SU-DHL-6 (cell line): ENCODE measurements around the gene CEBPB.

ENCODE experiments used
- H2AFZ ChIP-seq: fragments of 200-600 bp; sonication (generic); 2 replicates; pipeline ENCODE4 v1.6.1; 2014; ENCODE audit warnings: low read depth, mild to moderate bottlenecking, moderate library complexity, mixed read lengths, antibody characterized with exemption, low read length; ENCODE audit not compliant: severe bottlenecking
- H3F3A ChIP-seq: fragments of 200-600 bp; shearing (Covaris generic); 2 replicates; pipeline ENCODE4 v1.6.0; 2016; ENCODE audit warnings: antibody characterized with exemption, mild to moderate bottlenecking; ENCODE audit not compliant: insufficient read depth
- H3K27ac ChIP-seq: fragments of 200-600 bp; sonication (generic); 2 replicates; pipeline ENCODE4 v1.5.1; 2016; ENCODE audit warnings: low read depth, mild to moderate bottlenecking, low read length, moderate library complexity, mixed read lengths
- H3K27me3 ChIP-seq: fragments of 200-600 bp; sonication (generic), shearing (Covaris generic); 2 replicates; pipeline ENCODE4 v1.6.0; 2014; ENCODE audit warnings: mild to moderate bottlenecking, low read length
- H3K36me3 ChIP-seq: fragments of 200-600 bp; sonication (generic); 2 replicates; pipeline ENCODE4 v1.6.1; 2014; ENCODE audit warnings: mild to moderate bottlenecking, low read length, mixed read lengths
- H3K4me2 ChIP-seq: fragments of 300-600, 200-600 bp; shearing (Covaris generic), sonication (generic); 2 replicates; pipeline ENCODE4 v1.6.0; 2014; ENCODE audit warnings: low read length, low read depth, mild to moderate bottlenecking; ENCODE audit not compliant: poor library complexity, severe bottlenecking
- H3K4me3 ChIP-seq: fragments of 200-600 bp; sonication (generic); 2 replicates; pipeline ENCODE4 v1.5.1; 2014; ENCODE audit warnings: antibody characterized with exemption, low read length, mild to moderate bottlenecking, mixed read lengths; ENCODE audit not compliant: insufficient read depth, poor library complexity, severe bottlenecking
- H3K79me2 ChIP-seq: fragments of 200-600 bp; sonication (generic); 2 replicates; pipeline ENCODE4 v1.6.1; 2014; ENCODE audit warnings: mild to moderate bottlenecking, low read length, moderate library complexity; ENCODE audit not compliant: insufficient read depth
- H3K9ac ChIP-seq: fragments of 200-600 bp; sonication (generic); 2 replicates; pipeline ENCODE4 v1.7.0; 2014; ENCODE audit warnings: mild to moderate bottlenecking, low read length
- H3K9me2 ChIP-seq: fragments of 200-600 bp; sonication (generic); replicated peaks from 2 replicates; pipeline ENCODE4 v1.6.1; 2014; ENCODE audit warnings: low read length; ENCODE audit not compliant: insufficient read depth
- H3K9me3 ChIP-seq: fragments of 200-600 bp; sonication (generic); 2 replicates; pipeline ENCODE4 v1.6.1; 2014; ENCODE audit warnings: low read length, mixed read lengths; ENCODE audit not compliant: insufficient read depth
- H4K20me1 ChIP-seq: fragments of 200-600 bp; sonication (generic); 2 replicates; pipeline ENCODE4 v1.6.1; 2014; ENCODE audit warnings: low read depth, mild to moderate bottlenecking, antibody characterized with exemption, low read length, moderate library complexity, mixed read lengths
- CTCF ChIP-seq: fragments of 200-600 bp; sonication (generic); IDR thresholded peaks from one replicate; pipeline ENCODE4 v1.5.1; 2017; ENCODE audit warnings: antibody characterized with exemption, mild to moderate bottlenecking, low read length, moderate library complexity; ENCODE audit not compliant: insufficient read depth, poor library complexity, severe bottlenecking
- EZH2phosphoT487 ChIP-seq: fragments of 200-600 bp; sonication (generic), shearing (Covaris generic); conservative IDR thresholded peaks from 2 replicates; pipeline ENCODE4 v1.6.1; 2018; ENCODE audit warnings: mild to moderate bottlenecking, antibody characterized with exemption, low read length, moderate library complexity, mixed read lengths

The CEBPB gene

GRCh38 chr20:50218987-50219435 lies 28.4 kb downstream of the CEBPB start:
- H3K9ac ChIP-seq = no peak overlapping the region
- H3K36me3 ChIP-seq = no peaks in the 10 kb centered on the region
- no peaks in the 10 kb centered on the region for H3F3A ChIP-seq

GRCh38 chr20:50219600-50219999 lies 29.0 kb downstream of the CEBPB start:
- Histone ChIP-seq H3K4me3 (no peak overlapping the region), H3K27me3 (no peaks in the 10 kb centered on the region), H3K9ac (no peak overlapping the region), H3K4me2 (no peak overlapping the region), H3K9me3 (no peaks in the 10 kb centered on the region), H3F3A (no peaks in the 10 kb centered on the region), H3K9me2 (no peaks in the 10 kb centered on the region), H3K79me2 (no peaks in the 10 kb centered on the region), H4K20me1 (no peaks in the 10 kb centered on the region), H3K27ac (no peak overlapping the region), H2AFZ (no peak overlapping the region), H3K36me3 (no peaks in the 10 kb centered on the region)
- TF ChIP-seq EZH2phosphoT487 (no peak), CTCF (no peak)

More at GRCh38 chr20:50218987-50219435, 28.4 kb downstream of the CEBPB start:
- H3K27ac ChIP-seq = no peak overlapping the region
- H4K20me1 ChIP-seq = no peaks in the 10 kb centered on the region
- no peak for TF ChIP-seq EZH2phosphoT487
- no peaks in the 10 kb centered on the region for H3K79me2 ChIP-seq
- H3K9me3 ChIP-seq = no peaks in the 10 kb centered on the region
- H3K4me3 ChIP-seq = no peak overlapping the region
- no peak overlapping the region for H3K4me2 ChIP-seq
- H3K27me3 ChIP-seq = no peaks in the 10 kb centered on the region
- H2AFZ ChIP-seq = no peak overlapping the region
- no peaks in the 10 kb centered on the region for H3K9me2 ChIP-seq

- Histone ChIP-seq H3K79me2 (no peaks in the 10 kb centered on the region), H3K27me3 (no peaks in the 10 kb centered on the region), H3K4me3 (no peak overlapping the region), H3K27ac (no peak overlapping the region), H3K9ac (no peak overlapping the region), H3K4me2 (no peak overlapping the region), H2AFZ (no peak overlapping the region), H3F3A (no peaks in the 10 kb centered on the region), H3K9me3 (no peaks in the 10 kb centered on the region), H3K9me2 (no peaks in the 10 kb centered on the region), H3K36me3 (no peaks in the 10 kb centered on the region), H4K20me1 (no peaks in the 10 kb centered on the region)
- TF ChIP-seq CTCF = no peak
- TF ChIP-seq EZH2phosphoT487 = no peak
Observed at GRCh38 chr20:50220093-50220893, 29.7 kb downstream of the CEBPB start.

- H3K79me2 ChIP-seq = no peaks in the 10 kb centered on the region
- no peaks in the 10 kb centered on the region for H3K9me2 ChIP-seq
- TF ChIP-seq EZH2phosphoT487 = no peak
- TF ChIP-seq CTCF = no peak
- no peaks in the 10 kb centered on the region for H3F3A ChIP-seq
- H2AFZ ChIP-seq = no peak overlapping the region
- H3K4me2 ChIP-seq = no peak overlapping the region
- no peaks in the 10 kb centered on the region for H3K9me3 ChIP-seq
- no peak overlapping the region for H3K9ac ChIP-seq
- H3K4me3 ChIP-seq = no peak overlapping the region
- H3K27ac ChIP-seq = no peak overlapping the region
- no peaks in the 10 kb centered on the region for H3K27me3 ChIP-seq
- no peaks in the 10 kb centered on the region for H3K36me3 ChIP-seq
- no peaks in the 10 kb centered on the region for H4K20me1 ChIP-seq
Observed at GRCh38 chr20:50220894-50221365, 30.3 kb downstream of the CEBPB start.
